Pancreas (tissue), 10 donors: ENCODE data around the gene CD93. TPM values are rescaled to one million over a fixed set of nuclear protein-coding genes. Genes with fewer than 3 reads are reported as not detected.

ENCODE experiments used
- ATAC-seq, 4 donors: fragments of 200-7000 bp; cut with Tn5 transposase; one replicate each; pipeline versions ENCODE4 v1.8.0 to v1.9.1; 2020; ENCODE audit warnings: mild to moderate bottlenecking in 4 of 4, moderate library complexity in 4 of 4
- DNase-seq, 6 donors: peaks; one replicate each; pipeline ENCODE4 v3.0.0-alpha.2; 2020
- FAIRE-seq: peaks from 2 replicates; lab custom pipeline; 2012; peaks lifted over from hg19 to GRCh38; lab: Jason Lieb, UNC
- H3K27ac ChIP-seq, 4 donors: fragments of 200-600 bp; sonication (generic); 1 replicate in 3 of 4; 2 replicates in 1 of 4; pipeline versions ENCODE4 v1.5.0 to v1.8.0; 2020
- H3K27me3 ChIP-seq, 4 donors: fragments of 200-600 bp; one replicate each; pipeline ENCODE4 v1.8.0; 2021
- H3K36me3 ChIP-seq, 3 donors: fragments of 200-600 bp; sonication (generic) in 1 of 3; one replicate each; pipeline versions ENCODE4 v1.5.0 to v1.8.0; 2020 to 2021
- H3K4me1 ChIP-seq, 3 donors: fragments of 200-600 bp; one replicate each; pipeline ENCODE4 v1.8.0; 2021
- H3K4me3 ChIP-seq, 4 donors: fragments of 200-600 bp; sonication (generic) in 2 of 4; one replicate each; pipeline versions ENCODE4 v1.5.0 to v1.8.0; 2020 to 2021
- H3K9me3 ChIP-seq, 4 donors: fragments of 200-600 bp; one replicate each; pipeline ENCODE4 v1.8.0; 2021
- CTCF ChIP-seq, 4 donors: fragments of 200-600 bp; sonication (generic) in 3 of 4; IDR thresholded peaks; one replicate each; pipeline versions ENCODE4 v1.5.0 to v1.8.0; 2021; ENCODE audit warnings: antibody characterized with exemption in 4 of 4
- WGBS, 2 donors: extraction: QIAGEN DNeasy Blood & Tissue Kit; methylation state at CpG; one replicate each; pipeline ENCODE4 v1.1.7; 2013; 5-methylcytosine and 5-hydroxymethylcytosine counted together
- intact Hi-C, 3 donors: fragments of 100-400 bp; cut with DNase I; formaldehyde crosslinking; loops; one replicate each; pipeline versions ENCODE4 v1.11.1 to v1.14.2; 2022
- polyA plus RNA-seq, 2 donors: library from polyadenylated mRNA; stranded (reverse); fragments of 200-250 nt; gene quantifications; one replicate each; pipeline ENCODE4 v1.2.3, GENCODE V29; 2013
- total RNA-seq, 6 donors: library from RNA; stranded (reverse); fragmentation: NEBNext Ultra II Directional in 4 of 6; extraction: Animal tissue kit (Norgen Biotek cat#: 25700) in 4 of 6; gene quantifications; one replicate each; pipeline versions ENCODE4 v1.2.1 to v1.2.4, GENCODE V29; 2021 to 2023
- donor health status: healthy with polysubstance abuse.
- donor health status: DM: no; HTN: no; CAD: no; lungs with moderate emphysema.
- donor health status: DM: no; HTN: no; CAD: no.
- donor health status: control.
- donor health status: control.
- donor health status: Bipolar disorder and iron deficiency.
- donor health status: DM: yes; HTN: yes; CAD: no.
- donor health status: DM: no; HTN: no; CAD: no.
- donor health status: DM: no; HTN: no; CAD: no.
- donor health status: DM: yes; HTN: yes; CAD: no.

CD93 gene
- total and polyA plus RNA-seq, 8 donors = 2.8 to 18.2 (median 6.0) TPM

DNA sequence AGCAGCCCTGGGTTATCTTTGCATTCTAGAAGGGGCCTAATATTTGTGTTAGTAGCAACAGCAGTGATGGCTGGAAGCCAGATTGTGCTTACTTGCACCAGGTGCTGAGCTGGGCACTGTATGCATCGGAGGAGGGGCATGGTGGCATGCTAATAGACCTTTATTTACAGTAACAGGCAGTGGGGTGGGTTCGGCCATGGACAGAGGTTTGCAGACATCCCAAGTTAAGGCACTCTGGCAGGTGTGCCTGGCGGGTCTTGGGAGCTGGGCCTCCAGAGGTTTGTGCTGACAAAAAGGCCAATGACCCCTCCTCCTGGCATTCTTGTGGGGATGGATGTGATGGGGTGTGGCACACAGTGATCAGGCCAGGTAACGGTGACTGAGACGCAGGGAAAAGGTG is 39.0 kb upstream of the CD93 start:
- DNase-seq = no peak
- Histone ChIP-seq H3K4me3 (no peak overlapping the region), H3K27me3 (no peaks in the 10 kb centered on the region), H3K36me3 (no peaks in the 10 kb centered on the region), H3K27ac (no peak overlapping the region), H3K4me1 (no peaks in the 10 kb centered on the region), H3K9me3 (no peaks in the 10 kb centered on the region)
- WGBS, 2 donors = 48 to 60% methylated on average over 5 of the region's 5 CpGs
- no peak for ATAC-seq
- FAIRE-seq = no peak
- no peak for TF ChIP-seq CTCF (IDR thresholded peaks at IDR 0.05)
- intact Hi-C loops = no loop called here

DNA sequence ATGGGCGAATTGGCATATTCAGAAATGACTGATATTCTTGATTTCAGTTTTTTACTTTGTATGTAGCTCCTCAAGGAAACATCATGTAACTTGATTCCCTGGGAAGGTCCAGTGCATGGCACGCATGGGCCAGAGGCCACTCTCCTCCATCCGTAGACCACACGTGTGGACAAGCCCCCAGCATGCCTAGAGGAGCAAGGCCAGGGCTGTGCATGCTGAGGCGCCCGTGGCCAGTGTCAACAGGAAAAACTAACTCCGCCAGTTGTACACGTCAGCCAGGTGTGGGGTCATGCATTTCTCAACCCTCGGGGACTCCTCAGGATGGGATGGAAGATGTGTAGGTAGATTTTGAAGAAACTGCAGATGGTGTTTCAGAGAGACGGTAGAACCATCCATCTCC is 37.8 kb upstream of the CD93 start:
- no peak for FAIRE-seq
- intact Hi-C loops = no loop called here
- WGBS, 2 donors = 78 to 89% methylated on average over 10 of the region's 10 CpGs

DNA sequence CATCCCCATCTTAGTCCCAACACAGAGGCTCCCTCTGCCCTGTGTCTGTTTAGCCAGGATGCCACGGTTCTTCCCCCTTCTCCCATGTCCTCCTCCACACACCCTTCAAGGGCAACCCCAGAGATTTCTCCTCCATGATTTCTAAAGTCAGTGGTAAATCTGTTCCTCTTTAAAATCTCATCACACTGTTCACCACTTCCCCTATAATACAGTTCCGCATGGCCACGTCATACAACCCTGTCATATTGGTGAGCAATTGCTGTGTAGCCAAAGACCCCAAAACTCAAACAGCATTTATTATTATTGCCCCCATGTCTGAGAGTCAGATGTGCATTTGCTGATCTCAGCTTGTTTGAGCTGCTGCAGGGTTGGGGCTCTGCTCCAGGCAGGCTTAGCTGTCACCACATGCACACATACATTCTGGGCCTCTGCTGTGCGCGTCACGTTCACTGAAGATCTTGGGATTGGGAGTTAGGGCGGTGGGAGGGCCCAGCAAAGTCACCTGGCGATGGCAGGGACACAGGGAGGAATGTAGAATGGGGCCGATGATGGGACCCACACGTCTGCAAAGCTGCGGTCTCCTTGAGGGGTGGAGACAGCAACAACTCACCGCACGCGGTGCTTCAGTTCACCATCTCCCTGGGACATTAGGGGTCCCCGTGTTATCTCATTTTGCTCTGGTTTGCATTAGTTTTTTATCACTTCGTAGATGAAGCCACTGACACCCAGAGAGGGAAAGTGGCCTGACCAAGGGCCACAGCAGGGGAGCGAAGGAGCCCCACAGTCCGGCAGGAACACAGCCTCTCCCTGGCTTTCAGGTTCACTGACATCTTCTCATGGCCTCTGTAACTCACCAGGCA is 36.9 kb upstream of the CD93 start:
- FAIRE-seq (no peak), DNase-seq (no peak), ATAC-seq (no peak)
- Histone ChIP-seq H3K27me3 (no peaks in the 10 kb centered on the region), H3K36me3 (no peaks in the 10 kb centered on the region), H3K4me3 (no peak overlapping the region), H3K9me3 (no peaks in the 10 kb centered on the region), H3K27ac (no peak overlapping the region), H3K4me1 (no peaks in the 10 kb centered on the region)
- intact Hi-C loops = no loop called here
- 75 to 80% methylated on average over 17 of the region's 18 CpGs for WGBS, 2 donors
- TF ChIP-seq CTCF (IDR thresholded peaks at IDR 0.05) = no peak

More for the DNA sequence above, 37.8 kb upstream of the CD93 start:
- no peaks in the 10 kb centered on the region for H3K36me3 ChIP-seq
- no peak overlapping the region for H3K4me3 ChIP-seq
- no peaks in the 10 kb centered on the region for H3K4me1 ChIP-seq
- H3K9me3 ChIP-seq = no peaks in the 10 kb centered on the region
- ATAC-seq (no peak), DNase-seq (no peak)
- no peaks in the 10 kb centered on the region for H3K27me3 ChIP-seq
- no peak overlapping the region for H3K27ac ChIP-seq
- TF ChIP-seq CTCF (IDR thresholded peaks at IDR 0.05) = no peak

GRCh38 chr20:23122321-23122720 is 36.2 kb upstream of the CD93 start:
- TF ChIP-seq CTCF (IDR thresholded peaks at IDR 0.05) = no peak
- FAIRE-seq (no peak), DNase-seq (no peak)

GRCh38 chr20:23121751-23122320 is 35.7 kb upstream of the CD93 start:
- intact Hi-C loops = no loop called here
- 77 to 89% methylated on average over 9 of the region's 9 CpGs for WGBS, 2 donors
- DNase-seq (no peak), FAIRE-seq (no peak), ATAC-seq (no peak)
- Histone ChIP-seq H3K4me3 (no peak overlapping the region), H3K27ac (no peak overlapping the region), H3K4me1 (no peaks in the 10 kb centered on the region), H3K9me3 (no peaks in the 10 kb centered on the region), H3K36me3 (no peaks in the 10 kb centered on the region), H3K27me3 (no peaks in the 10 kb centered on the region)
- no peak for TF ChIP-seq CTCF (IDR thresholded peaks at IDR 0.05)

More at GRCh38 chr20:23122321-23122720, 36.2 kb upstream of the CD93 start:
- Histone ChIP-seq H3K27ac (no peak overlapping the region), H3K27me3 (no peaks in the 10 kb centered on the region), H3K36me3 (no peaks in the 10 kb centered on the region), H3K9me3 (no peaks in the 10 kb centered on the region), H3K4me3 (no peak overlapping the region), H3K4me1 (no peaks in the 10 kb centered on the region)
- ATAC-seq = no peak
- WGBS, 2 donors = 59 to 73% methylated on average over 6 to 7 of the region's 9 CpGs
- intact Hi-C loops = no loop called here
